Cardiac muscle cell (in vitro differentiated cells and primary cell): ENCODE measurements around the gene EXOC6. TPM values are rescaled to one million over a fixed set of nuclear protein-coding genes. Genes with fewer than 3 reads are reported as not detected.
"Not testable (repeated sequence)": the region's sequence is repeated elsewhere in the genome, so short reads cannot be mapped to it uniquely, and the experiment has no call there.

Source experiments
- DNase-seq, 2 donors: peaks; one replicate each; pipeline versions ENCODE4 v3.0.0 to v3.0.0-alpha.2; 2010 to 2017; ENCODE audit warnings: low read depth in 1 of 2, low spot score in 1 of 2
- H3K27ac ChIP-seq: fragments of 200-600 bp; sonication (generic); 2 replicates; pipeline ENCODE4 v1.5.1; 2016
- H3K27me3 ChIP-seq: fragments of 200-600 bp; sonication (generic); 2 replicates; pipeline ENCODE4 v1.6.0; 2016; ENCODE audit warnings: control low read depth
- H3K36me3 ChIP-seq: fragments of 200-600 bp; sonication (generic); 2 replicates; pipeline ENCODE4 v1.5.1; 2016; ENCODE audit warnings: control low read depth
- H3K4me1 ChIP-seq: fragments of 200-600 bp; sonication (generic); 2 replicates; pipeline ENCODE4 v1.8.1; 2017; ENCODE audit warnings: low read depth, mild to moderate bottlenecking, mixed run types
- H3K4me3 ChIP-seq: fragments of 200-600 bp; sonication (generic); 2 replicates; pipeline ENCODE4 v1.5.1; 2016; ENCODE audit warnings: mild to moderate bottlenecking
- H3K9me3 ChIP-seq: fragments of 200-600 bp; sonication (generic); 2 replicates; pipeline ENCODE4 v1.5.1; 2017; ENCODE audit warnings: low read depth, mild to moderate bottlenecking, control low read depth
- CTCF ChIP-seq: IDR thresholded peaks from 2 replicates; pipeline ENCODE4 v1.5.1; 2012; ENCODE audit warnings: low read depth, mild to moderate bottlenecking, low read length
- polyA plus RNA-seq: library from polyadenylated mRNA; unstranded; fragments of >200 nt; fragmentation: Nextera tagmentation; extraction: Ambion mirVana; gene quantifications from 2 replicates; pipeline ENCODE4 v1.2.1, GENCODE V29; 2016
- total RNA-seq: library from RNA; depleted of rRNA; stranded (reverse); fragments of >200 nt; gene quantifications from 2 replicates; pipeline ENCODE4 v1.2.3, GENCODE V29; 2016

The EXOC6 gene
- total and polyA plus RNA-seq, 2 experiments from 2014 or later = 5.7 to 6.3 TPM

- H3K36me3 ChIP-seq = no peaks in the 10 kb centered on the region
- no peak overlapping the region for H3K4me3 ChIP-seq
- no peak overlapping the region for H3K27ac ChIP-seq
- no peaks in the 10 kb centered on the region for H3K4me1 ChIP-seq
- no peak for DNase-seq
- no peak for TF ChIP-seq CTCF
- no peaks in the 10 kb centered on the region for H3K27me3 ChIP-seq
- H3K9me3 ChIP-seq = no peaks in the 10 kb centered on the region
These were observed 119.3 kb downstream of the EXOC6 start for GRCh38 chr10:92967641-92968040.

GRCh38 chr10:92969151-92969550 lies 120.8 kb downstream of the EXOC6 start:
- Histone ChIP-seq H3K4me3 (no peak overlapping the region), H3K9me3 (no peaks in the 10 kb centered on the region), H3K36me3 (no peaks in the 10 kb centered on the region), H3K4me1 (no peaks in the 10 kb centered on the region), H3K27me3 (no peaks in the 10 kb centered on the region), H3K27ac (no peak overlapping the region)
- DNase-seq = no peak
- TF ChIP-seq CTCF = no peak

GRCh38 chr10:92970301-92971070 lies 122.2 kb downstream of the EXOC6 start:
- H3K4me3 ChIP-seq = no peak overlapping the region
- H3K36me3 ChIP-seq = no peaks in the 10 kb centered on the region
- TF ChIP-seq CTCF = no peak
- no peaks in the 10 kb centered on the region for H3K9me3 ChIP-seq
- H3K27ac ChIP-seq = no peak overlapping the region
- no peaks in the 10 kb centered on the region for H3K27me3 ChIP-seq
- no peaks in the 10 kb centered on the region for H3K4me1 ChIP-seq
- DNase-seq = peak in 1 of 2 donors; percentile 19

GRCh38 chr10:92972066-92972870 lies 123.9 kb downstream of the EXOC6 start:
- H3K27ac ChIP-seq = no peak overlapping the region
- no peak overlapping the region for H3K4me3 ChIP-seq
- peaks cover 7% of the 10 kb centered on the region for H3K4me1 ChIP-seq
- no peaks in the 10 kb centered on the region for H3K9me3 ChIP-seq
- no peaks in the 10 kb centered on the region for H3K27me3 ChIP-seq
- no peaks in the 10 kb centered on the region for H3K36me3 ChIP-seq
- TF ChIP-seq CTCF = no peak
- DNase-seq = peak in 1 of 2 donors; percentile 77

- no peak for DNase-seq
- no peak for TF ChIP-seq CTCF
- H3K4me3 ChIP-seq = no peak overlapping the region
These were observed 124.6 kb downstream of the EXOC6 start for GRCh38 chr10:92972886-92973285.

GRCh38 chr10:92976278-92976677 lies 128.0 kb downstream of the EXOC6 start:
- H3K9me3 ChIP-seq, H3K27me3 ChIP-seq, H3K36me3 ChIP-seq, H3K27ac ChIP-seq, H3K4me1 ChIP-seq, DNase-seq, H3K4me3 ChIP-seq: not testable (repeated sequence)

More at GRCh38 chr10:92972886-92973285, 124.6 kb downstream of the EXOC6 start:
- peaks cover 7% of the 10 kb centered on the region for H3K4me1 ChIP-seq
- no peaks in the 10 kb centered on the region for H3K36me3 ChIP-seq
- no peaks in the 10 kb centered on the region for H3K9me3 ChIP-seq
- no peak overlapping the region for H3K27ac ChIP-seq
- no peaks in the 10 kb centered on the region for H3K27me3 ChIP-seq
